ENCODE data around the gene CTBP2. TPM values are rescaled to one million over a fixed set of nuclear protein-coding genes. Genes with fewer than 3 reads are reported as not detected.

The CTBP2 gene
- total RNA-seq, 2 experiments from 2014 or later: 0.40 TPM; not detected in 1

DNA sequence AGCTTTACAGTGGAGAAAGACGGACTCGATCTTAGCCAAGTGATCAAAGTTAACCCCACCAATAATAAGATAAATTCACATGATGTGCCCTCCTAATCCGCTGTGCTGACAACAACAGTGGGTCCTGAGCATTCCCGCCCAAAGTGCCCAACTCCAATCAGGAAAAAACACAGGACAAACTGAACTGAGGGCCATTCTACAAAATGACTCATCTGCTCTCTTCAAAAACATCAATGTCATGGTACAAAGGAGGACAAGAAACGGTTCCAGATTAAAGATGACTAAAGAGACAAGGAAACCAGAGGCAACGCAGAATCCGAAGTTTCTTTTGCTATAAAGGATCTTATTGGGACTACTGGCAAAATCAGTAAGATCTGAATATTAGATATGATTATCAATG lies 79.4 kb downstream of the CTBP2 start:
- POLR2A ChIA-PET: no interaction called here
- no peak for DNase-seq

DNA sequence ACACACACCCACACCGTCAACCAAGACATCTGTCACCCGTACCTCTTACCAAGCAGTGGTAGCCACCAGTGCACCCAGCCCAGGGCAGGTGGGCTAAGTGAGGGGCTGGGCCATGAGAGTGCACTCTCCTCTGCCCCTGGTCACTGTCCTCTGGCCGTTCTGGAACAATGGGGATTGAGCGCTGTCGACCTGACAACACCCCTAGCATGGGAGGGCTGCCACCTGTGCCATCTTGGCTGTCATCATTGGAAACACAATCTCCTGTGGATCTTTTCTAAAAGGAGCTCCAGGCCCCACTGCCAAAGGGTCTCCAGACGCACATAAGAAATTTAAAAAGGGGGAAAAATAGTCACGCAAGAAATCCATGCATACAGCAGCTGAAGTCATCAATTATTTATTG lies 80.1 kb downstream of the CTBP2 start:
- CTCF ChIA-PET: no interaction called here
- DNase-seq: no peak
- no peaks in the 10 kb centered on the region for H3K36me3 Mint-ChIP-seq (ENCODE audit: low read depth)
- peaks cover 5% of the 10 kb centered on the region for H3K27me3 Mint-ChIP-seq
- H3K27ac Mint-ChIP-seq: no peak overlapping the region
- no peaks in the 10 kb centered on the region for H3K4me1 Mint-ChIP-seq
- POLR2A ChIA-PET: no interaction called here
- no peaks in the 10 kb centered on the region for H3K9me3 Mint-ChIP-seq
- no peak overlapping the region for H3K4me3 Mint-ChIP-seq

More for the DNA sequence above, 79.4 kb downstream of the CTBP2 start:
- CTCF ChIA-PET: interaction anchor here (0.6 kb wide), 1 partner anchor 25 kb away, joined by 3 read pairs; no protein-coding TSS in a partner anchor
- H3K27ac Mint-ChIP-seq: no peak overlapping the region
- no peaks in the 10 kb centered on the region for H3K4me1 Mint-ChIP-seq
- H3K36me3 Mint-ChIP-seq (ENCODE audit: low read depth): no peaks in the 10 kb centered on the region
- peaks cover 4% of the 10 kb centered on the region for H3K27me3 Mint-ChIP-seq
- no peaks in the 10 kb centered on the region for H3K9me3 Mint-ChIP-seq
- no peak overlapping the region for H3K4me3 Mint-ChIP-seq

DNA sequence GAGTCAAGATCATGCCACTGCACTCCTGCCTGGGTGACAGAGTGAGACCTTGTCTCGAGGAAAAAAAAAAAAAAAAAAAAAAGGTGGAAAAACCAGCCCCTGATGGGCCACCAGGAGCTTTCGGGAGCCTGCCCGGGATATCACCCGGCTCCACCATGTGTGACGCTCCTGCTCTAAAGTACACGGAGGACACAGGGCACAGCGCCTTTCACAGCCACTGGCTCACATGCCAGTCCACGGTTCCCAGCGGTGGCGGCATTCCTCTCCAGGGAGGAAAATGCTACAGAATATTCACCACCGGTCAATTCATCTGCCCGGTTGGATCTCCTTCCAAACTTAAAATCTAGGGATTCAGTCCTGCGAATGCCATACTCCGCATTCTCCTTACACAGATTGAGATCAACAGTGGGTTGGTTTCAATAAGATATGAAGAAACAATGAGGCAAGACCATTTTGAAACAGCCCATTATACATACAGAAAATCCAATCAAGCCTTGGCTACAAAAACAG lies 81.2 kb downstream of the CTBP2 start:
- CTCF ChIA-PET: interaction anchor here (0.7 kb wide), 1 partner anchor 92 kb away, joined by 4 read pairs; no protein-coding TSS in a partner anchor
- no peak for DNase-seq
- Mint-ChIP-seq H3K9me3 (no peaks in the 10 kb centered on the region), H3K4me3 (no peak overlapping the region), H3K4me1 (no peaks in the 10 kb centered on the region), H3K27me3 (peaks cover 2% of the 10 kb centered on the region), H3K27ac (no peak overlapping the region), H3K36me3 (ENCODE audit: low read depth) (no peaks in the 10 kb centered on the region)
- POLR2A ChIA-PET: no interaction called here

DNA sequence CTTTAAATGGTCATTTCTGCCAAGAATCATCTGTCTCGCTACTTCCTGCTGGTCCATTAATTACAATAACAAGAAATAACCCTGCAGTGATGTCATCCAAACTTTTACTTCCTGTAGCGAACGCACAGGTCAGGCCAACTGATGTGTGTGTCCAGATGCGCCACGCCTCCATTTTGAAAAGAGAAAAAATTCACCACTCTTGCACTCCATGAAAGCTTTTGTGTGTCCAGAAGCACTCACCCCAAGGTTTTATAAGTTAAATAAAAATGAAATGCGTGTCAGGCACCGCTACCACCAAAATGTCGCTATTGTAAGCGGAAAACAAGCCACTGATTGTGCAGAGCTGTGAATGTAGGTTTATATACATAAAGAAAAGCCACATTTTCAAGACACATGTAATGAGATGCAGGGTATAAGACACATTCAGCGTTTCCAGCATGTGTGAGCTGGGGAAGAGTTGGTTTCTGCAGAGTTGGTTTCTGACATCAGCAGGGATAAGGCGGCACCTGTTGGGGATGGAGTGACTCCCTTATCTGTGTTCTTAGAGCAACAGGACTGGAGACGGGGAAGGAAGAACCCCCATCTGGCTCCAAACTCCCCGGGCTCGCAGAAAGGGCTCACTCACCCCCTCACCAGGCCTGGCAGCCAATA lies 83.3 kb downstream of the CTBP2 start:
- CTCF ChIA-PET: interaction anchor here (0.9 to 1.2 kb wide), 2 partner anchors 11 kb away, joined by 3 read pairs; no protein-coding TSS in a partner anchor
- H3K4me3 Mint-ChIP-seq: no peak overlapping the region
- peaks cover 2% of the 10 kb centered on the region for H3K9me3 Mint-ChIP-seq
- POLR2A ChIA-PET: no interaction called here
- no peaks in the 10 kb centered on the region for H3K36me3 Mint-ChIP-seq (ENCODE audit: low read depth)
- H3K27ac Mint-ChIP-seq: no peak overlapping the region
- H3K27me3 Mint-ChIP-seq: peaks cover 2% of the 10 kb centered on the region
- DNase-seq: no peak
- no peaks in the 10 kb centered on the region for H3K4me1 Mint-ChIP-seq

DNA sequence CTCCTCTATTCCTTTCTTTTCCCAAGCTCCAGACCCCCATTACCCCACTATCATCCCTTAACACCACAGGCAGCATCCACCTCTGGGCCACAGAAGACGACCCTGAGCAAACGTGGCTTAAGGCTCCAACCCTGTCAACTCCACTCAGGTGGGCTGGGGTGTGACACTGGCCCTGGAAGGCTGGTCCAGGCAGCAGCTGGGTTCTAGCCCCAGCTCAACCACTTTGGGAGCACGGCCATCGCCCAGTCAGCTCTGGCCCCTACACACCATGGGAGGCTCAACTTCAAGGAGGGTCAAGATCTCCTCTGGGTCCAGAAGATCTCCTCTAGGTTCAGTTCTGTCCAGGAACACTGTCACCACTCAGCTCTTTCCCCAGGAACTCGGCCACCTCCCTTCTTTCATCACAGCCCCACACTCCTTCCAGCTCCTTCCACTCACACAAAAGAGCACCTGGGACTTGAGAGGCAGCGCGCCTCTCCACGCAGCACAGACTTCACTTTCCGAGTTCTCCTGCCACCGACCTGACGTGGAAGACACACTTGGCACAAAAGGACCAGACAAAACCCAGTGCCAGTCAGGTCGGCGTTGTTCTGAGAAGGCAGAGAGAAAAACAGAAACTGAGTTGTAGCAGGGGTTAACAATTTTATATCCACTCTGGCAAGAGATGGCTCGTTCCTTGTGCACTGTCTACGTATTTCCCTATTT lies 84.1 kb downstream of the CTBP2 start:
- H3K9me3 Mint-ChIP-seq: peaks cover 2% of the 10 kb centered on the region
- H3K4me1 Mint-ChIP-seq: no peaks in the 10 kb centered on the region
- CTCF ChIA-PET: interaction anchor here (1.2 kb wide), 1 partner anchor 11 kb away, joined by 3 read pairs; no protein-coding TSS in a partner anchor
- no peak for DNase-seq
- no peak overlapping the region for H3K4me3 Mint-ChIP-seq
- peaks cover 2% of the 10 kb centered on the region for H3K27me3 Mint-ChIP-seq
- POLR2A ChIA-PET: no interaction called here
- no peak overlapping the region for H3K27ac Mint-ChIP-seq
- no peaks in the 10 kb centered on the region for H3K36me3 Mint-ChIP-seq (ENCODE audit: low read depth)

DNA sequence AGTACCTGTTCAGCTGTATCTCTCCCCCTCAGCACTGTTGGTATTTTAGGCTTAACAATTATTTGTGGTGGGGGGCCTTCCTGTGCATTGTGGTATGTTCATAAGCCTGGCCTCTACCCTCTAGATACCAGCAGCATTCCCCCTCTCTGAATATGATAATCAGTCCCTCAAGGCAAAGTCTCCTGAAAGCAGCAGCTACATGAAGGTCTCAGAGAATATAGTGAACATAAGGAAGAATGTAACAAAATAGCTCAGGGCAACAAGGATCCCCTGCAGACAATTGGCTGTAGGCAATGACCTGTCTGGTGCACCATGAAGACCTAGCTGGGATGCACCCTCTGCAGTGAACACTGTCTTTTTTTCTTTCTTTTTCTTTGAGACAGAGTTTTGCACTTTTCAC lies 86.4 kb downstream of the CTBP2 start:
- Mint-ChIP-seq H3K4me1 (no peaks in the 10 kb centered on the region), H3K27ac (no peak overlapping the region), H3K9me3 (peaks cover 2% of the 10 kb centered on the region), H3K4me3 (no peak overlapping the region), H3K27me3 (peaks cover 2% of the 10 kb centered on the region), H3K36me3 (ENCODE audit: low read depth) (no peaks in the 10 kb centered on the region)
- ChIA-PET POLR2A (no interaction called here), CTCF (interaction anchor here (0.8 kb wide), 1 partner anchor 19 kb away, joined by 3 read pairs; no protein-coding TSS in a partner anchor)
- DNase-seq: no peak

DNA sequence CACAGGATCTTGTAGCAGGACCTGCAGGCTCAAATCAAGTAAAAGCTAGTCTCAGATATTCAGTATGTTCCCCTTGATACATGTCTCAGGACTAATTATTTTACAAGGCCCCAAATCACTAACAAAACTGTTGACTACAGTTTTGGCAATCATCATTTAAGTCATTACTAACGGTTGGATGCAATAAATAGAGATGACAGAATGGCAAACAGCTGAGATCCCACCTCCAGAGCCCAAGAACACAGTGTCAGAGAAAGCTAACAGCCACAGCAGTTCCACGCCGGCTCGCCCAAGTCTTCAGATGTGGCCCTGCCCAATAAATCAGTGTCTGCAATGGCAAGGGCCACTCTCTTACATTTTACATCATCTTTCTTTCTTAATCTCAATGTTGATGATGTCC lies 87.6 kb downstream of the CTBP2 start:
- no peak overlapping the region for H3K4me3 Mint-ChIP-seq
- H3K27me3 Mint-ChIP-seq: peaks cover 2% of the 10 kb centered on the region
- H3K27ac Mint-ChIP-seq: no peak overlapping the region
- H3K36me3 Mint-ChIP-seq (ENCODE audit: low read depth): no peaks in the 10 kb centered on the region
- H3K4me1 Mint-ChIP-seq: no peaks in the 10 kb centered on the region
- DNase-seq: no peak
- CTCF ChIA-PET: interaction anchor here (0.6 kb wide), 1 partner anchor 15 kb away, joined by 3 read pairs; no protein-coding TSS in a partner anchor
- peaks cover 2% of the 10 kb centered on the region for H3K9me3 Mint-ChIP-seq
- POLR2A ChIA-PET: no interaction called here

DNA sequence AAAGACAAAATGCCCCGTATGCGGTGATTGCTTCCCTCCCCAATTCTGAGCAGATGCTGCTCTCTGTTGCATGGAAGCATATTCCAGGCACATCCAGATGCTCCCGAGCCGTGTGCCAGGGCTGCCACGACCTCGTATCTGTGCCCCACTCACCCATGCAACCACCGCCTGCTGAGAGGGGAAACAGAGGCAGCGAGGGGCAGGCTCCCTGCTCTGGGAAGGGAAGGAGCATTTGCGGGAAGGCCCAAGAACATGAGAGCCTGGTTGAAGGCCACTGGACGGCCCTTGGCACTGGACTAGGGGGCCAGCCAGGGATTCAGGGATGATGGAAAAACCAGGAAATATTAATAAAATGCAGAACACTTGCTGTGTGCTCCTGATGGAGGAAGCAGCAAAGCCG lies 89.4 kb downstream of the CTBP2 start:
- CTCF ChIA-PET: no interaction called here

DNA sequence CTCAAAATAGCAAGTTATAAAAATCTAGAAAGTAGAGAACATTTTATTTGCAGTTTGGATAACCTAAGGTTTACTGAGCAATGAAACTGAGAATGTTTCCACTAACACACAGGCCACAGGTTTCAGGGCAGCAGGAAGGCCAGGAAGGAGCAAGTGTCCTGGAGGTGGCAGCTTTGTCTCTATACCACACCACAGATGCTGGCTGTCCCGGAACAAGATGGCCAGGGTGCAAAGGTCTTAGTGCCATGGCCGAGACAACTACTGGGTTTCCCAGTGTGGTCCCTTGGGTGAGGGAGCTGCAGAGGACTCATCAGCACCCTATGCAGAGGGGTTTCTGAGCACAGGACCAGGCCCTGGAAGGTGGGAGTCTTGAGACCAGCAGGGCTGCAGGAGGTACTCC lies 92.0 kb downstream of the CTBP2 start:
- no peak for DNase-seq
- H3K9me3 Mint-ChIP-seq: peaks cover 2% of the 10 kb centered on the region
- no peaks in the 10 kb centered on the region for H3K36me3 Mint-ChIP-seq (ENCODE audit: low read depth)
- CTCF ChIA-PET: no interaction called here
- no peak overlapping the region for H3K4me3 Mint-ChIP-seq
- POLR2A ChIA-PET: no interaction called here
- H3K27me3 Mint-ChIP-seq: peaks cover 8% of the 10 kb centered on the region
- H3K27ac Mint-ChIP-seq: no peak overlapping the region
- peaks cover 17% of the 10 kb centered on the region for H3K4me1 Mint-ChIP-seq

More for the DNA sequence above, 89.4 kb downstream of the CTBP2 start:
- POLR2A ChIA-PET: no interaction called here
- DNase-seq: no peak
- Mint-ChIP-seq H3K4me3 (no peak overlapping the region), H3K27ac (no peak overlapping the region), H3K36me3 (ENCODE audit: low read depth) (no peaks in the 10 kb centered on the region), H3K4me1 (no peaks in the 10 kb centered on the region), H3K9me3 (peaks cover 2% of the 10 kb centered on the region), H3K27me3 (peaks cover 4% of the 10 kb centered on the region)

DNA sequence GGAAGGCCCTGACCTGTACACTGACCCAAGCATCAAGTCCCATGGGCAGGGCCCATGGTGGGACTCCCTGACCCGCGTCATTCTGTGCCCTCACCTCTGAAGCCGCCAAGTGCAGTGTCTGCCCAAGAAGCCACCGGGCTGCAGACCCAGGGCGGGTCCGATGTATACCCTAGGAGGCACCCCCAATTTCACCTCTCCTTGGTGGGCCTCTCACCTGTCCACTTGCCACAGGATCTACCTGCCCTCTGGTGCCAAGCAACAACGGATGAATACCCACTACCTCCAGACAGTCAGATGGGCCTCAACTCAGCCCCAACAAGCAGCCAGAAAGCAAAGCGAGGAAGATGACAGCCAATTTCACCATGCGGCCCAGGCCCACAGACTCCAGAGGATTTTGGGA lies 92.6 kb downstream of the CTBP2 start:
- CTCF ChIA-PET: no interaction called here

DNA sequence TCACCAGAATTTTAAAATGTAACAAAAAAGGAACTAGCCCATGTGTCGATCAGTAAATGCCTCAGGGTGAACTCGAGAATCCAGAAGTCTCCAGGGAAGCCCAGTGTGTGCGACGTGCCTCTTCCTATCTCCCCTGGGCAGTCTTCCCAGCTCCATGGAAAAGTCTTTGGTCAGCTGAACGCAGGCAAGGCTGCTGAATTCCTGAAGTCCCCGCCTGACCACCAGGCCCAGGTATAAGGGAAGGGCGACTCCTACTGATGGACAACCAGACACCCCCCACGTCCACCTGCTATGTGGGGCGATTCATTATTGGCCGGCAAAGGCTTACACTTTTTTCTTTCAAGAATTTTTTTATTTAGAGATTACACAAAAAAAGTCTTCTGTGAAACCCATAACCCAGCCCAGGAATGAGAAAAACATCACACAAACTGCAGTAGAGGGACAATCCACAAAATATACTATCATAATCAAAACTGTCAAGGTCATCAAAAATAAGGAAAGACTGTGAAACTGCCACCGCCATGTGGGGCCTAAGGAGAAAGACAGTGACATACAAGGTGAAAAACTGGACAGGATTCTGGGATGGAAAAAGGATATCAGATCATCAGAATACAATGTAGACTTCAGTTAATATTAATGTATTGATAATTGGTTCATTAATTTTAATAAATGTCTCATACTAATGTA lies 93.5 kb downstream of the CTBP2 start:
- POLR2A ChIA-PET: no interaction called here
- DNase-seq: no peak
- Mint-ChIP-seq H3K27ac (no peak overlapping the region), H3K36me3 (ENCODE audit: low read depth) (no peaks in the 10 kb centered on the region), H3K4me3 (no peak overlapping the region), H3K4me1 (peaks cover 17% of the 10 kb centered on the region), H3K27me3 (peaks cover 15% of the 10 kb centered on the region), H3K9me3 (no peaks in the 10 kb centered on the region)
- CTCF ChIA-PET: interaction anchor here (1.5 kb wide), 1 partner anchor 19 kb away, joined by 3 read pairs; no protein-coding TSS in a partner anchor

More for the DNA sequence above, 92.6 kb downstream of the CTBP2 start:
- no peaks in the 10 kb centered on the region for H3K36me3 Mint-ChIP-seq (ENCODE audit: low read depth)
- peaks cover 17% of the 10 kb centered on the region for H3K4me1 Mint-ChIP-seq
- no peak overlapping the region for H3K27ac Mint-ChIP-seq
- POLR2A ChIA-PET: no interaction called here
- peaks cover 15% of the 10 kb centered on the region for H3K27me3 Mint-ChIP-seq
- DNase-seq: no peak
- no peak overlapping the region for H3K4me3 Mint-ChIP-seq
- peaks cover 1% of the 10 kb centered on the region for H3K9me3 Mint-ChIP-seq

DNA sequence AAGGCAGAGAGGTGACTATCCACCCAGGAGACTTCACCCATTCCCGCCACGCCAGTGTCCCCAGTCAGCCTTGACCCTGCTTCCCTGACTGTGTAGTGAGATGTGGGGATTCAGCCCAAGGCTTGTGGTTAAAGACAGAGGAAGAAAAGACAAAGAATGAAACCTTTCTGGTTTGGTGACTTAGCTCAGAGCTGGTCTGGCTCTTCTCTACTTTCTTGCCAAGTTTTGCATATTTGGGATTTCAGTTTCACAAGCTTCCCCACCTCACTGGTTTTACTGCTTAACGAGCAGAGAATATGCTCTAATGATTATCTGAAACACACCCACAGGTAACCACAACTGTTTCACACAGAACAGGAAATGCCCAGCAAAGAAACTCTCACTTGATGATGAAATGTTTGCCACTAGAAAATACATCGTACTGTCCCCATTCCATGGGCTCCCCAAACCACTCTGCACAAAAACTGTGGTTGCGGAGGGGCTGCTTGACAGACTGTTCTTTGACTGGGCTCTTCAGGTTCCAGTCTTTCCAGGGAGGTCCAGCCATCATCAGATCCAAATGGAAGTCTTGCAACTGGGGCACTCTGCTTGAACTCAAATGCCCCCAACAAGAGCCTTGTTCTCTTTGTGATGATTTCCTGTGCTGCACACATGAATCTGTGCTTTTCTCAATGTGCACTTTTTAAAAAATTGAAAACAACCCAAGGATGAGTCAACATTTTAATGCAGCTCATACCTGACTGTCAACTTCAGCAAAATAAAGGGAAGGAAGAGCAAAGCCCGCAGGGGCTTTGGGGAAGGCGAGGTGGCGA lies 95.5 kb downstream of the CTBP2 start:
- Mint-ChIP-seq H3K4me1 (peaks cover 17% of the 10 kb centered on the region), H3K9me3 (no peaks in the 10 kb centered on the region), H3K4me3 (no peak overlapping the region), H3K27me3 (peaks cover 17% of the 10 kb centered on the region), H3K36me3 (ENCODE audit: low read depth) (no peaks in the 10 kb centered on the region), H3K27ac (no peak overlapping the region)
- ChIA-PET POLR2A (no interaction called here), CTCF (interaction anchor here (1.1 to 1.5 kb wide), 2 partner anchors 11 to 17 kb away, joined by 3 read pairs; no protein-coding TSS in a partner anchor)
- DNase-seq: peak; percentile 12

All from activated CD4-positive, alpha-beta T cell treated with anti-CD3 and anti-CD28 coated beads, Interleukin-2, amount 10 ng/mL, durations not matched to agents 7 days and 5 days (primary cell).